H1 (cell line): ENCODE data around the gene ACBD5. TPM values are rescaled to one million over a fixed set of nuclear protein-coding genes. Genes with fewer than 3 reads are reported as not detected.

ENCODE experiments used
- CTCF ChIA-PET: fragments of 300-600 bp; sonication (Branson Sonifier 250); formaldehyde crosslinking; loops from one replicate; lab custom pipeline; 2021; ENCODE audit not compliant: partially characterized antibody; lab: Charles Lee
- POLR2A ChIA-PET: fragments of 300-600 bp; sonication (Branson Sonifier 250); formaldehyde crosslinking; loops from one replicate; lab custom pipeline; 2021; ENCODE audit warnings: inconsistent platforms; ENCODE audit not compliant: partially characterized antibody; lab: Charles Lee
- DNase-seq, 2 experiments: peaks; one replicate each; pipeline versions ENCODE4 v3.0.0 to v3.0.0-alpha.2; 2010 to 2022; ENCODE audit warnings: low spot score in 2 of 2, low read depth in 1 of 2, mixed read lengths in 1 of 2
- FAIRE-seq: peaks from 2 replicates; lab custom pipeline; 2011; peaks lifted over from hg19 to GRCh38; lab: Jason Lieb, UNC
- H2AFZ ChIP-seq: 2 replicates; pipeline ENCODE4 v1.8.1; 2012; ENCODE audit warnings: low read length, inconsistent platforms
- H2AK5ac ChIP-seq: 2 replicates; pipeline ENCODE4 v1.6.1; 2013; ENCODE audit warnings: low read depth, low read length
- H2BK120ac ChIP-seq: replicated peaks from 2 replicates; pipeline ENCODE3; 2013; ENCODE audit warnings: low read depth, low read length, inconsistent platforms
- H2BK12ac ChIP-seq: 2 replicates; pipeline ENCODE4 v1.6.1; 2013; ENCODE audit warnings: low read depth, low read length
- H2BK15ac ChIP-seq: 2 replicates; pipeline ENCODE4 v1.6.1; 2013; ENCODE audit warnings: low read length
- H2BK20ac ChIP-seq: 2 replicates; pipeline ENCODE4 v1.6.1; 2013; ENCODE audit warnings: low read length
- H2BK5ac ChIP-seq: 2 replicates; pipeline ENCODE4 v1.6.1; 2013; ENCODE audit warnings: low read depth, low read length
- H3K14ac ChIP-seq: 2 replicates; pipeline ENCODE4 v1.6.1; 2013; ENCODE audit warnings: inconsistent platforms; ENCODE audit not compliant: insufficient read length
- H3K18ac ChIP-seq: 2 replicates; pipeline ENCODE4 v1.6.1; 2013; ENCODE audit warnings: low read length; ENCODE audit errors: extremely low read depth
- H3K23ac ChIP-seq: 2 replicates; pipeline ENCODE4 v1.6.1; 2013; ENCODE audit warnings: inconsistent platforms; ENCODE audit not compliant: insufficient read length
- H3K23me2 ChIP-seq: 2 replicates; pipeline ENCODE4 v1.6.1; 2013; ENCODE audit warnings: low read depth, low read length
- H3K27ac ChIP-seq: 2 replicates; pipeline ENCODE4 v1.6.1; 2011; ENCODE audit warnings: low read depth, low read length, inconsistent platforms
- H3K27me3 ChIP-seq, 4 experiments: replicated peaks in 1 of 4; 1 replicate in 1 of 4; 2 replicates in 3 of 4; pipeline versions ENCODE4 v1.6.1 to v1.8.1; 2011 to 2013; ENCODE audit warnings: low read length in 3 of 4, mild to moderate bottlenecking in 3 of 4, inconsistent platforms in 2 of 4, mixed read lengths in 2 of 4, moderate library complexity in 1 of 4; ENCODE audit not compliant: control insufficient read depth in 3 of 4, insufficient read depth in 3 of 4; ENCODE audit errors: extremely low read depth in 1 of 4
- H3K36me3 ChIP-seq, 4 experiments: 2 replicates each; pipeline versions ENCODE4 v1.6.1 to v1.8.1; 2011 to 2013; ENCODE audit warnings: mild to moderate bottlenecking in 4 of 4, low read length in 3 of 4, moderate library complexity in 2 of 4, control low read depth in 1 of 4, inconsistent platforms in 1 of 4; ENCODE audit not compliant: insufficient read depth in 4 of 4, control insufficient read depth in 2 of 4
- H3K4ac ChIP-seq: replicated peaks from 2 replicates; pipeline ENCODE3; 2013; ENCODE audit warnings: low read length, low read depth, mixed read lengths, inconsistent platforms; ENCODE audit not compliant: insufficient read length
- H3K4me1 ChIP-seq, 4 experiments: replicated peaks in 1 of 4; 1 replicate in 1 of 4; 2 replicates in 3 of 4; pipeline versions ENCODE4 v1.6.1 to v1.8.1; 2011 to 2013; ENCODE audit warnings: low read length in 3 of 4, inconsistent platforms in 2 of 4, mixed read lengths in 1 of 4; ENCODE audit not compliant: insufficient read depth in 4 of 4, control insufficient read depth in 3 of 4
- H3K4me2 ChIP-seq, 2 experiments: 2 replicates each; pipeline versions ENCODE4 v1.6.1 to v1.8.1; 2011 to 2013; ENCODE audit warnings: low read depth in 2 of 2, low read length in 2 of 2, control low read depth in 1 of 2, inconsistent platforms in 1 of 2, mild to moderate bottlenecking in 1 of 2; ENCODE audit not compliant: insufficient read depth in 1 of 2
- H3K4me3 ChIP-seq, 4 experiments: fragments of 200-600, 300-600 bp in 1 of 4; sonication (generic), shearing (Covaris generic), sonication (Bioruptor Twin) in 1 of 4; 2 replicates each; pipeline versions ENCODE4 v1.5.1 to v1.8.1; 2011 to 2016; ENCODE audit warnings: low read length in 4 of 4, low read depth in 3 of 4, control low read depth in 2 of 4, inconsistent platforms in 2 of 4, mild to moderate bottlenecking in 2 of 4, mixed read lengths in 1 of 4, moderate library complexity in 1 of 4; ENCODE audit not compliant: insufficient read depth in 2 of 4; ENCODE audit errors: extremely low read depth in 1 of 4
- H3K56ac ChIP-seq: replicated peaks from 2 replicates; pipeline ENCODE3; 2013; ENCODE audit warnings: low read depth, mild to moderate bottlenecking, mixed read lengths, low read length, inconsistent platforms; ENCODE audit not compliant: insufficient read length
- H3K79me1 ChIP-seq: 2 replicates; pipeline ENCODE4 v1.6.1; 2013; ENCODE audit warnings: low read depth, low read length, control low read depth
- H3K79me2 ChIP-seq, 2 experiments: 2 replicates each; pipeline versions ENCODE4 v1.6.1 to v1.8.1; 2012 to 2013; ENCODE audit warnings: low read length in 2 of 2, mild to moderate bottlenecking in 2 of 2, inconsistent platforms in 1 of 2; ENCODE audit not compliant: insufficient read depth in 2 of 2, control insufficient read depth in 1 of 2
- H3K9ac ChIP-seq, 4 experiments: replicated peaks in 1 of 4; 1 replicate in 1 of 4; 2 replicates in 3 of 4; pipeline versions ENCODE4 v1.6.1 to v1.8.1; 2011 to 2013; ENCODE audit warnings: low read depth in 3 of 4, low read length in 3 of 4, control low read depth in 2 of 4, mild to moderate bottlenecking in 2 of 4, moderate library complexity in 2 of 4, inconsistent platforms in 1 of 4; ENCODE audit errors: extremely low read depth in 1 of 4
- H3K9me3 ChIP-seq, 2 experiments: 2 replicates each; pipeline versions ENCODE4 v1.6.1 to v1.8.1; 2012 to 2013; ENCODE audit warnings: mild to moderate bottlenecking in 2 of 2, moderate library complexity in 2 of 2, control low read depth in 1 of 2, inconsistent platforms in 1 of 2, low read depth in 1 of 2, low read length in 1 of 2, mixed read lengths in 1 of 2; ENCODE audit not compliant: insufficient read depth in 2 of 2
- H4K20me1 ChIP-seq, 2 experiments: replicated peaks in 1 of 2; 2 replicates each; pipeline versions ENCODE3 to v1.8.1; 2011 to 2013; ENCODE audit warnings: inconsistent platforms in 2 of 2, low read length in 2 of 2, mild to moderate bottlenecking in 1 of 2; ENCODE audit not compliant: insufficient read depth in 2 of 2, control insufficient read depth in 1 of 2
- H4K5ac ChIP-seq: 2 replicates; pipeline ENCODE4 v1.6.1; 2013; ENCODE audit warnings: low read length, low read depth, mixed read lengths, inconsistent platforms; ENCODE audit not compliant: insufficient read length
- H4K8ac ChIP-seq: 2 replicates; pipeline ENCODE4 v1.8.0; 2013; ENCODE audit warnings: mild to moderate bottlenecking, moderate library complexity, low read length, inconsistent platforms; ENCODE audit not compliant: insufficient read depth; ENCODE audit errors: extremely low read depth
- H4K91ac ChIP-seq: replicated peaks from 2 replicates; pipeline ENCODE3; 2013; ENCODE audit warnings: low read length, mixed read lengths, inconsistent platforms; ENCODE audit not compliant: insufficient read length
- BACH1 ChIP-seq: IDR thresholded peaks from 2 replicates; pipeline ENCODE4 v1.6.1; 2012; ENCODE audit warnings: low read length, improper control_type of control experiment
- BCL11A ChIP-seq, 2 experiments: IDR thresholded peaks; one replicate each; pipeline ENCODE4 v1.6.1; 2011; ENCODE audit warnings: low read depth in 2 of 2, low read length in 2 of 2, mild to moderate bottlenecking in 2 of 2
- BRCA1 ChIP-seq: IDR thresholded peaks from 2 replicates; pipeline ENCODE4 v1.6.1; 2012; ENCODE audit warnings: low read depth, low read length, improper control_type of control experiment
- JUN ChIP-seq: IDR thresholded peaks from 2 replicates; pipeline ENCODE4 v1.6.1; 2011; ENCODE audit warnings: low read depth, mild to moderate bottlenecking, improper control_type of control experiment, low read length
- JUND ChIP-seq: IDR thresholded peaks from 2 replicates; pipeline ENCODE4 v1.6.1; 2011; ENCODE audit warnings: mild to moderate bottlenecking, improper control_type of control experiment, low read length
- POLR2AphosphoS5 ChIP-seq: IDR thresholded peaks from 2 replicates; pipeline ENCODE4 v1.6.1; 2011; ENCODE audit warnings: low read depth, low read length
- POU5F1 ChIP-seq: IDR thresholded peaks from 2 replicates; pipeline ENCODE4 v1.6.1; 2011; ENCODE audit warnings: low read depth, mild to moderate bottlenecking, low read length, moderate library complexity
- RBBP5 ChIP-seq: IDR thresholded peaks from 2 replicates; pipeline ENCODE4 v1.7.1; 2012; ENCODE audit warnings: low read depth, mild to moderate bottlenecking, inconsistent platforms, low read length, moderate library complexity, borderline replicate concordance
- RXRA ChIP-seq: IDR thresholded peaks from 2 replicates; pipeline ENCODE4 v1.6.1; 2011; ENCODE audit warnings: low read depth, mild to moderate bottlenecking, low read length, moderate library complexity; ENCODE audit not compliant: insufficient read depth
- SIX5 ChIP-seq: IDR thresholded peaks from 2 replicates; pipeline ENCODE4 v1.6.1; 2011; ENCODE audit warnings: mild to moderate bottlenecking, low read depth, low read length
- TAF7 ChIP-seq: optimal IDR thresholded peaks from 2 replicates; pipeline ENCODE3; 2011; ENCODE audit warnings: low read depth, mild to moderate bottlenecking, inconsistent platforms, low read length, moderate library complexity, borderline replicate concordance
- TBP ChIP-seq: IDR thresholded peaks from 2 replicates; pipeline ENCODE4 v1.6.1; 2011; ENCODE audit warnings: low read depth, low read length, improper control_type of control experiment
- TEAD4 ChIP-seq: IDR thresholded peaks from 2 replicates; pipeline ENCODE4 v1.6.1; 2012; ENCODE audit warnings: low read depth, low read length, inconsistent platforms, mixed read lengths
- ZNF274 ChIP-seq: IDR thresholded peaks from 2 replicates; pipeline ENCODE4 v1.7.0; 2012; ENCODE audit warnings: low read length, borderline replicate concordance; ENCODE audit errors: extremely low read depth
- WGBS, 2 experiments: shearing (Covaris generic) in 1 of 2; methylation state at CpG; one replicate each; pipeline versions ENCODE4 v1.1.6 to v1.1.7; 2013 to 2015; ENCODE audit warnings: low lambda C conversion rate in 2 of 2, mixed read lengths in 2 of 2, inconsistent platforms in 1 of 2, low coverage in 1 of 2, missing lambda C conversion rate in 1 of 2; ENCODE audit not compliant: insufficient replicate concordance in 2 of 2, insufficient coverage in 1 of 2, insufficient read length in 1 of 2; ENCODE audit errors: extremely low coverage in 1 of 2, missing lambda C conversion rate in 1 of 2; 5-methylcytosine and 5-hydroxymethylcytosine counted together
- polyA plus RNA-seq, 7 experiments: library from polyadenylated mRNA; depleted of rRNA in 3 of 7; stranded (reverse) in 5 of 7; unstranded in 2 of 7; fragments of >200 nt in 5 of 7; fragments of 200-250 nt in 2 of 7; gene quantifications; 1 replicate in 5 of 7; 2 replicates in 1 of 7; 4 replicates in 1 of 7; pipeline versions ENCODE4 v1.2.1 to v1.2.3, GENCODE V29; 2011 to 2013; ENCODE audit warnings: missing spikeins in 2 of 7, mixed read lengths in 2 of 7
- total RNA-seq: library from RNA; stranded (reverse); fragmentation: NEBNext Ultra II Directional; extraction: Animal tissue kit (Norgen Biotek cat#: 25700); gene quantifications from 2 replicates; pipeline ENCODE4 v1.2.1, GENCODE V29; 2021
- TF ChIP-seq, protein P1 (sequence below): IDR thresholded peaks from 2 replicates; pipeline ENCODE4 v1.6.1; 2012; ENCODE audit warnings: inconsistent platforms

ACBD5 gene
- total and polyA plus RNA-seq, 2 of the 8 experiments (the other 6 are each of a cell fraction or from before 2014, with no cell fraction given): 4.6 to 15.9 TPM

DNA sequence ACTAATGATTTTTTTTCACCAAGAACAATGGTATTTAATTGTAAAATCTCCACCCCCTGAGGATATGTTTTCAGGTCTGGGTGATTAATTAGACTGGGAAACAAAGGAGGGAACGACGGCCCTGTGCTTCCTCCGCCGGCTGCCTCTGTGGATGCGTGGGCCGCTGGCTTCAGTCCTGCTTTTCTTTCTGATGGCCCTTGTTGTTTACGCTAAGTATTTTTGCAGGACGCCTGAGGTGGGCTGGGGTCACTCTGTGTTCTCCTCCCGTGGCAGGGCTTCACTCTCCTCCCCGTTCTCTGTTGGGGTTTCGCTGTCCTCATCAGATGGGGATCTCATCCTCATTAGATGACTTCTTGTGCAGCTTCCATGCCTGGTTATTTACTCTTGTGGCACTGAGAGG, 5.2 kb upstream of the ACBD5 start:
- Histone ChIP-seq H4K8ac (no peak overlapping the region), H2BK120ac (no peak overlapping the region), H2BK15ac (no peak overlapping the region), H2AFZ (no peak overlapping the region), H3K18ac (no peak overlapping the region), H3K23ac (no peak overlapping the region), H4K5ac (no peak overlapping the region), H3K79me2 (no peaks in the 10 kb centered on the region), H4K91ac (no peak overlapping the region), H2AK5ac (no peak overlapping the region), H2BK20ac (no peak overlapping the region), H3K23me2 (peaks cover 12% of the 10 kb centered on the region; the same call in 1 of the 2 replicates), H3K56ac (no peak overlapping the region), H3K79me1 (no peaks in the 10 kb centered on the region), H2BK12ac (no peak overlapping the region), H3K36me3 (no peaks in the 10 kb centered on the region), H3K9ac (no peak overlapping the region), H4K20me1 (no peaks in the 10 kb centered on the region), H3K27me3 (no peaks in the 10 kb centered on the region), H3K4ac (no peak overlapping the region)
- ChIA-PET CTCF (interaction anchor here (1.0 kb wide), 1 partner anchor 9 kb away, joined by 3 read pairs; no protein-coding TSS in a partner anchor), POLR2A (no interaction called here)
- DNase-seq (no peak), FAIRE-seq (no peak)
- 80% methylated on average over 10 of the region's 11 CpGs; no CpG with 5 or more reads in 1 of the 2 experiments for WGBS, 2 experiments
- no peak for TF ChIP-seq BRCA1
- TF ChIP-seq POU5F1: no peak
- no peak for TF ChIP-seq BACH1
- TF ChIP-seq POLR2AphosphoS5: no peak
- no peak for TF ChIP-seq TBP
- TF ChIP-seq SIX5: no peak
- TF ChIP-seq JUND: no peak
- TF ChIP-seq, protein P1, sequence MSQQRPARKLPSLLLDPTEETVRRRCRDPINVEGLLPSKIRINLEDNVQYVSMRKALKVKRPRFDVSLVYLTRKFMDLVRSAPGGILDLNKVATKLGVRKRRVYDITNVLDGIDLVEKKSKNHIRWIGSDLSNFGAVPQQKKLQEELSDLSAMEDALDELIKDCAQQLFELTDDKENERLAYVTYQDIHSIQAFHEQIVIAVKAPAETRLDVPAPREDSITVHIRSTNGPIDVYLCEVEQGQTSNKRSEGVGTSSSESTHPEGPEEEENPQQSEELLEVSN: no peak
- no peak for TF ChIP-seq RBBP5
- TF ChIP-seq TEAD4: no peak
- TF ChIP-seq ZNF274: no peak
- no peak for TF ChIP-seq RXRA
- no peak for TF ChIP-seq TAF7
- TF ChIP-seq JUN: no peak
- no peak for TF ChIP-seq BCL11A (IDR thresholded peaks at IDR 0.05; ENCODE audit: low read depth in 2 of 2, low read length in 2 of 2)
- TF ChIP-seq, all 59 proteins: peak for 0
- Histone ChIP-seq H3K4me3 (no peak overlapping the region), H3K4me1 (peaks cover 0 to 8% (median 2%) of the 10 kb centered on the region in 4 experiments; a peak in 4 of 7 replicates), H3K14ac (no peak overlapping the region), H3K27ac (no peak overlapping the region), H3K4me2 (no peak overlapping the region), H3K9me3 (0 out of 4 replicates have a peak, but pooled peaks cover 0 to 4% of the 10 kb centered on the region in 2 experiments), H2BK5ac (no peak overlapping the region)
